Measurements from ENCODE around the gene SKAP1.

DNA sequence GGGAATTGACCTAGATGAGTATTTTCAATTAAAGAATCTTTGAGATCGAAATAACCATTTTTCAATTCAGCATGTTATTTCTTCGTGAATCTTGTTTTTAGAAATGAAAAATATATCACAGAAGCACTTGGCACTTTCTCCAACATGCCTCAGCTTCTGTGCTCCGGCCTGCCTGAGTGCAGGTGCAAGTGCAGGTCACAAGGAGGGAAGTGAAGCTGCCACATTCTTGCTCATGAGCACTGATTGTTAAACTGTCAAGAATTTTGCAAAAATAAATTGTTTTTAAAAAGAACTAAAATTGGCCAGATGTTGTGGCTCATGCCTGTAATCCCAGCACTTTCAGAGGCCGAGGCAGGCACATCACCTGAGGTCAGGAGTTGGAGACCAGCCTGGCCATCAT is 38.3 kb upstream of the SKAP1 start:
- TF ChIP-seq, protein P1, sequence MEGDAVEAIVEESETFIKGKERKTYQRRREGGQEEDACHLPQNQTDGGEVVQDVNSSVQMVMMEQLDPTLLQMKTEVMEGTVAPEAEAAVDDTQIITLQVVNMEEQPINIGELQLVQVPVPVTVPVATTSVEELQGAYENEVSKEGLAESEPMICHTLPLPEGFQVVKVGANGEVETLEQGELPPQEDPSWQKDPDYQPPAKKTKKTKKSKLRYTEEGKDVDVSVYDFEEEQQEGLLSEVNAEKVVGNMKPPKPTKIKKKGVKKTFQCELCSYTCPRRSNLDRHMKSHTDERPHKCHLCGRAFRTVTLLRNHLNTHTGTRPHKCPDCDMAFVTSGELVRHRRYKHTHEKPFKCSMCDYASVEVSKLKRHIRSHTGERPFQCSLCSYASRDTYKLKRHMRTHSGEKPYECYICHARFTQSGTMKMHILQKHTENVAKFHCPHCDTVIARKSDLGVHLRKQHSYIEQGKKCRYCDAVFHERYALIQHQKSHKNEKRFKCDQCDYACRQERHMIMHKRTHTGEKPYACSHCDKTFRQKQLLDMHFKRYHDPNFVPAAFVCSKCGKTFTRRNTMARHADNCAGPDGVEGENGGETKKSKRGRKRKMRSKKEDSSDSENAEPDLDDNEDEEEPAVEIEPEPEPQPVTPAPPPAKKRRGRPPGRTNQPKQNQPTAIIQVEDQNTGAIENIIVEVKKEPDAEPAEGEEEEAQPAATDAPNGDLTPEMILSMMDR (conservative IDR thresholded peaks at IDR 0.05): no peak
- TF ChIP-seq EZH2 (IDR thresholded peaks at IDR 0.05; ENCODE audit: low read depth): no peak
